ENCODE measurements around the gene ARHGAP45. TPM values are rescaled to one million over a fixed set of nuclear protein-coding genes. Genes with fewer than 3 reads are reported as not detected.
"Not testable (repeated sequence)": the region's sequence is repeated elsewhere in the genome, so short reads cannot be mapped to it uniquely, and the experiment has no call there.

The ARHGAP45 gene
- total and polyA plus RNA-seq, 8 donors: 12.2 to 211 (median 15.8) TPM

GRCh38 chr19:1125601-1126467 is 58.9 kb downstream of the ARHGAP45 start:
- Histone ChIP-seq H3K9me3 (no peaks in the 10 kb centered on the region), H3K27ac (peak overlapping the region in 2 of 5 donors; percentile 49 to 50), H3K36me3 (peaks cover 58 to 93% (median 83%) of the 10 kb centered on the region in 4 donors), H3K4me1 (peaks cover 5 to 77% (median 40%) of the 10 kb centered on the region in 4 donors), H3K27me3 (no peaks in the 10 kb centered on the region), H3K4me3 (no peak overlapping the region)
- intact Hi-C loops (cut with DNase I; ENCODE audit: low total_unique reads): no loop called here
- DNase-seq: no peak
- no peak for TF ChIP-seq POLR2AphosphoS5 (IDR thresholded peaks at IDR 0.05)
- TF ChIP-seq CTCF (IDR thresholded peaks at IDR 0.05): no peak
- TF ChIP-seq EP300 (IDR thresholded peaks at IDR 0.05): no peak
- no peak for TF ChIP-seq POLR2A (IDR thresholded peaks at IDR 0.05)
- WGBS, 5 donors: 89 to 93% (median 90%) methylated on average over 33 of the region's 33 CpGs

- intact Hi-C loops (cut with DNase I; ENCODE audit: low total_unique reads): no loop called here
- WGBS, 5 donors: 92 to 95% (median 93%) methylated on average over 24 to 33 of the region's 33 CpGs
- TF ChIP-seq CTCF (IDR thresholded peaks at IDR 0.05) (no peak), POLR2A (IDR thresholded peaks at IDR 0.05) (no peak), POLR2AphosphoS5 (IDR thresholded peaks at IDR 0.05) (no peak), EP300 (IDR thresholded peaks at IDR 0.05) (no peak)
- Histone ChIP-seq H3K27ac (peak overlapping the region in 1 of 5 donors; percentile 49), H3K9me3 (no peaks in the 10 kb centered on the region), H3K36me3 (peaks cover 46 to 80% (median 69%) of the 10 kb centered on the region in 4 donors), H3K27me3 (no peaks in the 10 kb centered on the region), H3K4me3 (no peak overlapping the region), H3K4me1 (peaks cover 13 to 82% (median 48%) of the 10 kb centered on the region in 4 donors)
- no peak for DNase-seq
Observed at GRCh38 chr19:1126984-1127760, 60.2 kb downstream of the ARHGAP45 start.

GRCh38 chr19:1128106-1128505 is 61.1 kb downstream of the ARHGAP45 start:
- Histone ChIP-seq H3K27me3 (no peaks in the 10 kb centered on the region), H3K36me3 (peaks cover 36 to 70% (median 60%) of the 10 kb centered on the region in 4 donors), H3K4me3 (no peak overlapping the region), H3K9me3 (no peaks in the 10 kb centered on the region), H3K27ac (no peak overlapping the region), H3K4me1 (peaks cover 23 to 88% (median 54%) of the 10 kb centered on the region in 4 donors)
- no peak for DNase-seq
- intact Hi-C loops (cut with DNase I; ENCODE audit: low total_unique reads): no loop called here
- WGBS, 5 donors: 84 to 94% (median 93%) methylated on average over 17 of the region's 17 CpGs
- TF ChIP-seq CTCF (IDR thresholded peaks at IDR 0.05) (no peak), EP300 (IDR thresholded peaks at IDR 0.05) (no peak), POLR2AphosphoS5 (IDR thresholded peaks at IDR 0.05) (no peak), POLR2A (IDR thresholded peaks at IDR 0.05) (no peak)

- H3K9me3 ChIP-seq; intact Hi-C loops (cut with DNase I; ENCODE audit: low total_unique reads); DNase-seq; H3K27me3 ChIP-seq: not testable (repeated sequence)
- Histone ChIP-seq H3K27ac (peak overlapping the region in 1 of 5 donors; percentile 98), H3K36me3 (peaks cover 27 to 61% (median 50%) of the 10 kb centered on the region in 4 donors), H3K4me3 (peak overlapping the region in 2 of 4 donors; percentile 62 to 72), H3K4me1 (peaks cover 31 to 88% (median 53%) of the 10 kb centered on the region in 4 donors)
- 87 to 97% (median 91%) methylated on average over 5 to 7 of the region's 7 CpGs for WGBS, 5 donors
Observed at GRCh38 chr19:1129084-1129483, 62.1 kb downstream of the ARHGAP45 start.
